HG02973 (cell line): ENCODE measurements around the gene RELB.
A peak's percentile ranks its signal among the peaks of the same experiment; 100 is the strongest.

ENCODE experiments used
- ATAC-seq: cut with Tn5 transposase; IDR thresholded peaks from one replicate; pipeline ENCODE4 v1.9.1; 2021; ENCODE audit warnings: moderate library complexity; ENCODE audit not compliant: unreplicated experiment

The RELB gene

DNA sequence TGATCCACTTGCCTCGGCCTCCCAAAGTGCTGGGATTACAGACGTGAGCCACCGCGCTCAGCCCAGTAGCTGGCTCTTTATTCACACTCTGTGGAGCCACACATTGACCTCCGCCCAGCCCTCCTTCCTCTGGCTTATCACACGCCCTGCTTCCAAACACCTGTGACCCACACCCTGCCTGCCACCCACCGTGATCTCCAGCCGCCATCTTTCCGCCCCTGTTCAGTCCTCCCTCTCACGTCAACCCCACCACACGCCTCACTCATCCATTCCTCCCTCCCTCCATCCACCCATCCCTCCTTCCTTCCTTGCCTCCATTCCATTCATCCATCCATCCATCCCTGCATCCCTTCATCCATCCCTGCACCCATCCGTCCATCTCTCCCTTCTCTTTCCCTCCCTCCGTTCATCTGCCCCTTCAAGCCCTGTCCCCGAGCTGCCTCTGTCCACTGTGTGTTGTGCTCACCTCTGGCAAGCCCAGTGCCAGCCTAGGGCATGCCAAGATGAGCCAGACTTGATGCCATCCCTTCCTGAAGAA, 57.4 kb downstream of the RELB start:
- ATAC-seq, result no peak

GRCh38 chr19:45059258-45059965, 58.1 kb downstream of the RELB start:
- peak; percentile 38 for ATAC-seq

DNA sequence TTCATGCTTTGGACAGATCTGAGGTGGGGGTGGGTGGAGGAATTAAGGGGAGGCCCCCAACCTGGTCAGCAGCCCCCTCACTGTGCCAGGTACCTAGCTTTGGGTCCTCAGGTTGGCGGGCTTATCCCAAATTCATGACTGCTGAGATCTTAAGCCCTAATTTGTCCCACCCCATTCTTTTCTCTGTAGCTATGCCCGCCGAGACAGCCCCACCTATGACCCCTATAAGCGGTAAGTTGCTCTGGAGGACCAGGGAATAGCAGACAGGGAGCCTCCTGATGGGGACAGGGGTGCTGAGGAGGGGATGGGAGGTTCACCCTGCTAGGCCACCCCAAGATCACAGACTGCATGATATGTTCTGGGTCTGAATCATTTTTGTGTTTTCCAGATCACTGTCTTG, 60.7 kb downstream of the RELB start:
- no peak for ATAC-seq

DNA sequence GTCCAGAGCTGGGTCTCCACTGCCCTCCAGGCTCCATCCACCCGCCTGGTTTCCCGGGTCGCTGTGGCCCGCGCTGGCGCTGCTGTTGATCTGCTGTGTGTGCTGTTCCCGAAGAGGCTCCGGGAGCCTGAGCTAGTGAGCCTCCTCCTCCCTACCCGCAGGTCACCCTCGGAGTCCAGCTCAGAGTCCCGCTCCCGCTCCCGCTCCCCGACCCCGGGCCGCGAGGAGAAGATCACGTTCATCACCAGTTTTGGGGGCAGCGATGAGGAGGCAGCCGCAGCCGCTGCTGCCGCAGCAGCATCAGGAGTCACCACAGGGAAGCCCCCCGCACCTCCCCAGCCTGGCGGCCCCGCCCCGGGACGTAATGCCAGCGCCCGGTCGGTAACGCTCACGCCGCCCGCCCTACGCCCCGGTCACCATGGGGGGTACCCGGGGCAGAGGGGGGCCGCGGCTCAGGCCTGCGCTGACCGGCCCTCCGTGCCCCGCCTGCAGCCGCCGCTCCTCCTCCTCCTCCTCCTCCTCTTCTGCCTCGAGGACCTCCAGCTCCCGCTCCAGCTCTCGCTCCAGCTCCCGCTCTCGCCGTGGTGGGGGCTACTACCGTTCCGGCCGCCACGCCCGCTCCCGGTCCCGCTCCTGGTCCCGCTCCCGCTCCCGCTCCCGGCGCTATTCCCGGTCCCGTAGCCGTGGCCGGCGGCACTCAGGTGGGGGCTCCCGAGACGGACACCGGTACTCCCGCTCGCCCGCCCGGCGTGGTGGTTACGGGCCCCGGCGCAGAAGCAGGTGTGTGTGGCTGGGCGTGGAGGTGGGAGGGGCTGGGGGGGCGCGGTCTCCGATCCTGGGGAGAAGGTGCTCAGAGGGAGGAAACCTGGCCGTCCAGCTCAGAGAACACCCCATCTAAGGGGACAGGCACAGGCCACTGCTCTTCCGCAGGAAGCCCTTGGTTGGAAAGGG, 62.9 kb downstream of the RELB start:
- no peak for ATAC-seq

- ATAC-seq, result no peak
Measured at GRCh38 chr19:45066921-45067661, 65.8 kb downstream of the RELB start.

DNA sequence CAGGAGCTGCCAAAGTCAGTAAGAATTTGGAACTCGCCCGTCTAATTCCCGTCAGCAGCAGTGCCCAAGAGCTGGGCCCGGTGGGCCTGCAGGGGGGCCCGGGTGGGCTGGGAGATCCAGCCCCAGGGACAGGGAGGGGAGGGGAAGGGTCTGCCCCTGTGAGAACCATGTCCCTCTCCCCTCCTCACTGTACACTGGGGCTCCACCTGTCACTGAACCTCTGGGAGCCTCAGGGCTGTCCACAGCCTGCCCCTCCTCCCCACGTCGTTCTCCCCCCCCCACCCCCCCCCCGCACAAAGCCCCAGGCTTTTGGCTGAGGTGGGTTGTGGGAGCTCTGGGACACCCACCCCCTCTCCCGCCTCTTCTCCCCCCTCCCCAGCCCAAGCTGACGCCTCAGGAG, 66.8 kb downstream of the RELB start:
- ATAC-seq, result no peak

DNA sequence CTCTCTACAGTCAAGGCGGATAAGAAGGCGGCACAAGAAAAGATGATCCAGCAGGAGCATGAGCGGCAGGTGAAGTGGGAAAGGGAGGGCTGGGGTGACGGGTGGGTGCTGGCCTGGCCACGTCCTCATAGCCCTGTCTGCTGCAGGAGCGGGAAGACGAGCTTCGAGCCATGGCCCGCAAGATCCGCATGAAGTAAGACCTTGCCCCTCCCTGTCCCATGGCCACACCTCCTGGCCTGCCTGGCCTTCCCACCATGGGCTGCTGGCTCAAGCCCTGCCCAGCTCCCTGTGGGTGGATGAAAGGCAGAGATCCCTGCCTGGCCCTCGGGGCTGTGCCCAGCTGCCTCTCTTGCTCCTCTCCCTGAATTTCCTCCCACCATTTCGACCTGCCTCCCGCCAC, 67.8 kb downstream of the RELB start:
- no peak for ATAC-seq

GRCh38 chr19:45070214-45070613, 69.0 kb downstream of the RELB start:
- no peak for ATAC-seq

- ATAC-seq, result no peak
Measured at GRCh38 chr19:45070861-45071544, 69.7 kb downstream of the RELB start.

GRCh38 chr19:45071545-45071938, 70.3 kb downstream of the RELB start:
- no peak for ATAC-seq

DNA sequence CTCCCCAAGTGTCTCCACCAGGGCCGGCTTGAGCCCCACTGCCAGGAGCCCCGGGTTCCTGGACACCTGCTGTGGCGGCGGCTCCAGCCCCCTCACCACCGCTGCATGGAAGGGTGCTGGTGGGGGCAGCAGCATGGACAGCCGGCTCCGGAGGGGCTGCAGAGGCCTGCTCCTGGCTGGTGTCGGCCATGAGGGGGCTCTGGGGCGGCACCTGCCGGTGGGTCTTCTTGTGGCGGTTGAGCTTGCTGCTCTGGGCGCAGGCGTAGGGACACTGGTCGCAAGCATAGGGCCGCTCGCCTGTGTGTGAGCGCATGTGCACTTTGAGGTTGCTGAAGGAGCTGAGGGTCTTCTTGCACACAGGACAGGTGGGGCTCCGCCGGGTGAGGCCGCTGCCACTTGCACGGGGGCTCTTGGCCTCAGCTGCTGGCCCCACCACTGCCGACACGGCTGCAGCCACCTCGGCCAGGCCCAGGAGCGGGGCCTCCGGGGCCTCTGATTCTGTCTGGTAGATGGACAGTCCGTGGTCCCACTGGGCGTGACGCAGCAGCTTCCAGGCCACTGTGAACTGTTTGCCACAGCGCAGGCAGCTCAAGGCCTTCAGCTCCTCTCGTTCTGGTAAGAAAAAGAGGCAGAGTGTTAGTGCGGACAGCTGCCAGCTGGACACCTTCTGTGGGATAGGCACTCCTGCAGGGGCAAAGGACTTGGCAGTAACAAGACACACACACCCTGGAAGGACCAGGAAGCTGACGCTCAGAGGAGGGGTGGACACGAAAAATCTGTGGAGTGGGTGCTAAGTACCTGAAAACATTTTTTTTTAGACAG, 70.9 kb downstream of the RELB start:
- ATAC-seq, result no peak

DNA sequence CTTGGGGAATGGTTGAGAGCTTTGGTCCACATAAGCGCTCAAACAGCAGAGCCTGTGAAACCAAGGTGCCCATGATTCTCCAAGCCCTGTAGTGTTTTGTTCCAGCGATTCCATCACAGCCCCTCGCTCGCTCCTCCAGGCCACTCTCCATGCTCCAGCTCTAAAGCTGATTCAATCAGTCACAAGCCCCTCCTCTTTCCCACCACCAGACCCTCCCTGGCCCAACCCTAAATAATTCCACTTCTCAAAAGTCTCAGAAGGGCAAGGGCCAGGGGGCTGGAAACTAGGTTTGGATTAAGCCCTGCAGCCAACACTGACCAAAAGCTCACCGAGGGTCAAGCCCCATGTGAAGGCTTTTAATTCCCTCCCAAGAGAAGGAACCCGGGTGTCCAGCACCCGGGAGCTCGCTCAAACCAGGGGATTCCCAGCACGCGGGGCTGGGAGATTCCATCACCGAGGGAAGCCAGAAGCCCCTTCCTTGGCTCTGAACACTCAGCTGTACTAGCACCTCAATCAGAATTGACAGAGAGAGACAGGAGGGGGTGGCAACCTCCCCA, 73.6 kb downstream of the RELB start:
- ATAC-seq, result no peak

DNA sequence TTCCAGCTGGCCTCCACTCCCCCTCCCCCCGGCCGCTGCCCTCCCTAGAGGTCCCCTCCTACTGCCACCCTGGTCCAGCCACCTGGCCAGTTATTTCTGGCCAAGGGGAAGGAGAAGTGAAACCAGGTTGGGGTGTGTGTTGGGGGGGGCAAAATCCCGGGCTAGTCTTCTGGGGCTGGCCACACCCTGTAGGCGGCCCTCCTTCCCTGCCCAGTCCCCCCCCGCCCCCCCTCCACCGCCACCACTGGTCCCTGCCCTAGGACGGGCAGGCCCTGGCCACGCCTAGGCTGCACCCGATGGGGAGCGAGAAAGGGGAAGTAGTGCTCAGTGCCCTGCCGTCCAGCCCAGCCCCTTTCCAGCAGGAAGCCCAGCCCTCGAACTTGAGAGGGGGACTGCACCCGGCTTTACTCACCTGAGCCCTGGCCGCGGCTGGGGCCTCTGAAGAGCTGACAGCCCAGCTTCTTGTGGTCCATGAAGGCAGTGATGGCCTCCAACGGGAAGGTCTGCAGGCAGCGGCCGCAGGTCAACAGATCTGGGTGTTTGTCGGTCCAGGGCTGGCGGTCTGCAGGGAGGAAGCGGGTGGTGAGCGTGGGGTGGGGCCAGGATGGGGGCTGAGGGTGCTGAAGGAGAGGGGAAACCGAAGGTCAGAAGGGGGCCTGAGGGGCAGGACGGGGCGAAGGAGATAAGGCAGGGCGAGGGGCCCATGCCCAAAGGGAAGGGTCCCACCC, 74.2 kb downstream of the RELB start:
- ATAC-seq, result peak; percentile 40

DNA sequence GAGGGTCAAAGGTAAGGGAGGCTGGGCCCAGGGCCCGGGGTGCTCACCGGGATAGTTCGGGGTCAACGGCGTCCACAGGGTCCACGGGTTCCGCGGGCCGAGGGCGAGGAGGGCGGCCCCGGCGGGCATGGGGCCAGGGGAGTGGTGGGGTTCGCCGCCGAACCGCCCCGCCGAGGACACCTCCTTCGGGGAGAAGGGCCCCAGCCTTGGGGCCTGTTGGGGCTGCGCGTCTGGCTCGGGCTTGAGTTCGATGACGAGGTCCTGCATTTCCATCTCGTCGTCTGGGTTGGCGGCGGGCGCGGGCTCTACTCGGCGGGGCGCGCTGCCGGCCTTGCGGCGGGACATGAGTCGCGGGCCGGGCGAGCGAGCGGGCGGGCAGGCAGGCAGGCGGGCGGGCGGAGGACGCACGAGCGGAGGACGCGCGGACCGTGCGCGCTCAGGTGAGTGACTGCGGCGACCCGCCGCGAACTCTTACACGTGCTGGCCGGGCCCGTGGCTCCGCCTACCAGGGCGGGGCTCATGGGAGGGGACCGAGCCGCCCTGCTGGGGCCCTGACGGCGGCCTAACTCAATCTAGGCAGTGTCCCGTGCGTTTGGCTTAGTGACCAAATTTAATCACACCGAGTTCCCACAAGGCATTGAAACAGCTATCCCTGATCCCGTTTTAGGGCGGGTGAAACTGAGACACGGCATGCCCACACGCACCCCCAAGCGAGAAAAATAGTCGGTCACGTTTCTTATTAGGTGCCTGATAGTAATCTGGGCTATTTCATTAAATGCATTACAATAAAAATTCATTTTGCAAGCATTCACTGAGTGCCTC, 75.0 kb downstream of the RELB start, which contains the start of gene ZNF296:
TSS of gene ZNF296 (minus strand) at position 450 of the 822 bp plus-strand sequence. CDS start at position 345, 105 bp downstream.
- peak; percentile 40 for ATAC-seq

GRCh38 chr19:45076851-45077730, 75.8 kb downstream of the RELB start:
- ATAC-seq, result no peak

- no peak for ATAC-seq
Measured at GRCh38 chr19:45078390-45079062, 77.3 kb downstream of the RELB start.
